Astrocyte of the cerebellum (primary cell): ENCODE data around the gene DCAF12L2.

Source experiments
- DNase-seq: peaks from one replicate; pipeline ENCODE4 v3.0.0-alpha.2; 2011; ENCODE audit warnings: low read depth
- H3K4me3 ChIP-seq: 2 replicates; pipeline ENCODE4 v1.5.1; 2011; ENCODE audit warnings: mild to moderate bottlenecking, low read depth, low read length, moderate library complexity
- in situ Hi-C: cut with HindIII; loops from 2 replicates; pipeline ENCODE4 v1.10.0; 2017; ENCODE audit warnings: low sequenced_read_pairs
- TF ChIP-seq, protein P1 (sequence below): IDR thresholded peaks from 2 replicates; pipeline ENCODE4 v1.5.1; 2012; ENCODE audit warnings: low read length, low read depth, moderate library complexity, mild to moderate bottlenecking; ENCODE audit errors: missing control alignments

Gene DCAF12L2

DNA sequence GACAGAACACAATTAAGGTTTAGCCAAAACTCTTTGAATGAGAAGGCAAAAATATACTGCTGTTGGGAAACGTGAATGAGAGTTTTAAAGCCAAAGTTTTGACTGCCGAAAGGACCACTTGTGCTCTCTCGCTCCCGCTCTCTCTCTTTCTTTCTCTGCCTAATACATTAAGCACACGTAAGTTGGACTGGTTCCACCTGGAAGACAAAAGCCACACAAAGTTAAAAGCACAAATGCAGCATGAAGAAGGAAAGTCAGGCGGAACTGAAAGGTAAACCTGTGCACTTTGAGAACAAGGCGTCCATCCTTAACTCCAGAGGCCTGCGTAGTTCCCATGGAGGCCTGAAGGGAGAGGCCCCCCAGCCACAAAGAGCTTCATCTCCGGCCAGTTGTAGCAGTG lies 1.9 kb downstream of the DCAF12L2 start:
- TF ChIP-seq, protein P1, sequence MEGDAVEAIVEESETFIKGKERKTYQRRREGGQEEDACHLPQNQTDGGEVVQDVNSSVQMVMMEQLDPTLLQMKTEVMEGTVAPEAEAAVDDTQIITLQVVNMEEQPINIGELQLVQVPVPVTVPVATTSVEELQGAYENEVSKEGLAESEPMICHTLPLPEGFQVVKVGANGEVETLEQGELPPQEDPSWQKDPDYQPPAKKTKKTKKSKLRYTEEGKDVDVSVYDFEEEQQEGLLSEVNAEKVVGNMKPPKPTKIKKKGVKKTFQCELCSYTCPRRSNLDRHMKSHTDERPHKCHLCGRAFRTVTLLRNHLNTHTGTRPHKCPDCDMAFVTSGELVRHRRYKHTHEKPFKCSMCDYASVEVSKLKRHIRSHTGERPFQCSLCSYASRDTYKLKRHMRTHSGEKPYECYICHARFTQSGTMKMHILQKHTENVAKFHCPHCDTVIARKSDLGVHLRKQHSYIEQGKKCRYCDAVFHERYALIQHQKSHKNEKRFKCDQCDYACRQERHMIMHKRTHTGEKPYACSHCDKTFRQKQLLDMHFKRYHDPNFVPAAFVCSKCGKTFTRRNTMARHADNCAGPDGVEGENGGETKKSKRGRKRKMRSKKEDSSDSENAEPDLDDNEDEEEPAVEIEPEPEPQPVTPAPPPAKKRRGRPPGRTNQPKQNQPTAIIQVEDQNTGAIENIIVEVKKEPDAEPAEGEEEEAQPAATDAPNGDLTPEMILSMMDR, result no peak
- no peak overlapping the region for H3K4me3 ChIP-seq
- in situ Hi-C loops, result no loop called here
- no peak for DNase-seq

DNA sequence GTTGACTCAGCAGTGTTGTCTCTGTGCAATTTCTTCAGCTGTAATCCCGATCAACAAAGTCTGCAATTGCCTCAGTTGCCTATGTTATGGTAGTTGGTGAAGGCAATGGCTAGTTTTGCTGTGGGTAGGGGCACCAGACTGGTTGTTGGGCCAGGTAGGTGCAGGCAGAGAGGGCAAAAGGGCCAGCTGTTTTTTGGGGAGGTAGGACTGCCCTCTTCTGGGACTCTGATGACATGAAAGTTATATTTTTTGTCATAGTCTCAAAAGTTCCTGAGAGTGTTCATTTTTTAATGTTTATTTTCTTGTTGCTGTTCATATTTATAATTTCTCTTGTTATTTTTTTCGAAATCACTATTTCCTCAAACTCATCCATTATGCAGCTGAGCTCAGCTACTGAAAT lies 25.1 kb downstream of the DCAF12L2 start:
- in situ Hi-C loops, result no loop called here

DNA sequence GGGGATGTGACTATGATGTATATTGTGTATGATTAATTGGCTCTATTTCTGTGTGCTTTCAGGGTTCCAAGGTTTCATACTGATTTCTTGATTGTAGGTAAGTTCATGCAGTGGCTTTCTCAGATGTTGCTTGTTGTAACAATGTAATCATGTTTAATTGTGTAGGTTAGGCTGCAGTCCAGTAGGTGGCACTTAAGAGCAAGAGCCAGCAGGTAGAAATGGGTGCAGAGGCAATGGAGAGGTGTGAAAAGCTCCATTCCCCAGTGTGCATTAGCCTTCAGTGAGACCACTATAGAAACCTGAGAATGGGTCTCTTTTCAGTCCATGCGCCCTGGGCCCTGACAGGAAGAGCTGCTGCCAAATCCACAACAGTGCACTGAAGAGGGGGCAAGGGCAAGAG lies 28.2 kb downstream of the DCAF12L2 start:
- H3K4me3 ChIP-seq, result no peak overlapping the region
- in situ Hi-C loops, result no loop called here
- TF ChIP-seq, protein P1, result no peak
- DNase-seq, result no peak

More for the DNA sequence above, 25.1 kb downstream of the DCAF12L2 start:
- no peak for DNase-seq
- TF ChIP-seq, protein P1, result no peak
- no peak overlapping the region for H3K4me3 ChIP-seq

DNA sequence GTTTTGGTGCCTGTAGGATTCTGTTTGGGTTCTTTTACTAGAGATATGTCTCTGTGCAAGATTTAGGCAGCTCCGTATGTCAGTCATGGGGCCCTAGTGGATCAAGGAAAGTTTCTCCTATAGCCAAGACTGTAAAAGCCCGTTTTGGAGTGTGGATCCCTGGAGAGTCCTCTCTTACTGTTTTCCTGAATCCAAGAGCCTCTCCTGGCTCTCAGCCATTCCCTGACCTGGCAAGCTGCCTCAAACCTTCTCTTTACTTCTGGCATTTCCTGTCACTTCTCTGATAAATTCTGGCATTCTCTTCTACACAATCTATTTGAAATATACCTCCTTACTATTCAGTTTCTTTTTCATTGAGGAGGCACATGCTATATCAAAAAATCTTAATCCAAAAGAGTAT lies 41.4 kb downstream of the DCAF12L2 start:
- in situ Hi-C loops, result no loop called here
- no peak for DNase-seq
- H3K4me3 ChIP-seq, result no peak overlapping the region
- TF ChIP-seq, protein P1, result no peak
